Omental fat pad (tissue), 4 donors: ENCODE data around the gene TEKT3. TPM values are rescaled to one million over a fixed set of nuclear protein-coding genes. Genes with fewer than 3 reads are reported as not detected.

Experiments used
- ATAC-seq: fragments of 150-250 bp; one replicate; pipeline ENCODE4 v1.9.1; 2016; ENCODE audit warnings: mild to moderate bottlenecking, moderate library complexity; ENCODE audit not compliant: low FRiP score
- DNase-seq: peaks from one replicate; pipeline ENCODE4 v3.0.0-alpha.2; 2019; ENCODE audit warnings: low spot score
- CTCF ChIP-seq, 3 donors: fragments of 450-650 bp; IDR thresholded peaks; one replicate each; pipeline ENCODE4 v1.5.1; 2016 to 2017; ENCODE audit warnings: antibody characterized with exemption in 3 of 3, mild to moderate bottlenecking in 3 of 3, moderate library complexity in 2 of 3
- total RNA-seq, 4 donors: library from RNA; depleted of rRNA; stranded (reverse); fragments of >200 nt; gene quantifications; one replicate each; pipeline ENCODE4 v1.1.0, GENCODE V29; 2016

TEKT3 gene
- total RNA-seq, 4 donors from 2014 or later: 0.44 to 0.79 TPM; not detected in 2

GRCh38 chr17:15265131-15265530, 76.3 kb downstream of the TEKT3 start, which contains the start of gene PMP22:
Gene PMP22 (minus strand): TSS chr17:15265326. CDS start chr17:15260727, 4,599 bp downstream.
- ATAC-seq: no peak
- no peak for TF ChIP-seq CTCF (IDR thresholded peaks at IDR 0.05)
- DNase-seq: no peak

- ATAC-seq: no peak
- DNase-seq: no peak
- no peak for TF ChIP-seq CTCF (IDR thresholded peaks at IDR 0.05)
These were observed 76.9 kb downstream of the TEKT3 start for GRCh38 chr17:15264542-15264941.

GRCh38 chr17:15263680-15264079, 77.7 kb downstream of the TEKT3 start:
- ATAC-seq (no peak), DNase-seq (no peak)
- TF ChIP-seq CTCF (IDR thresholded peaks at IDR 0.05): no peak

- no peak for TF ChIP-seq CTCF (IDR thresholded peaks at IDR 0.05)
- DNase-seq (peak; percentile 47), ATAC-seq (peak; percentile 61)
These were observed 78.2 kb downstream of the TEKT3 start for GRCh38 chr17:15263206-15263579.

GRCh38 chr17:15262291-15263205, 78.8 kb downstream of the TEKT3 start:
- TF ChIP-seq CTCF (IDR thresholded peaks at IDR 0.05): no peak
- DNase-seq (peak; percentile 50), ATAC-seq (peak; percentile 84)

- ATAC-seq: no peak
- DNase-seq: no peak
- no peak for TF ChIP-seq CTCF (IDR thresholded peaks at IDR 0.05)
These were observed 79.6 kb downstream of the TEKT3 start for GRCh38 chr17:15261802-15262290.
